ENCODE measurements around the gene PIK3AP1.

DNA sequence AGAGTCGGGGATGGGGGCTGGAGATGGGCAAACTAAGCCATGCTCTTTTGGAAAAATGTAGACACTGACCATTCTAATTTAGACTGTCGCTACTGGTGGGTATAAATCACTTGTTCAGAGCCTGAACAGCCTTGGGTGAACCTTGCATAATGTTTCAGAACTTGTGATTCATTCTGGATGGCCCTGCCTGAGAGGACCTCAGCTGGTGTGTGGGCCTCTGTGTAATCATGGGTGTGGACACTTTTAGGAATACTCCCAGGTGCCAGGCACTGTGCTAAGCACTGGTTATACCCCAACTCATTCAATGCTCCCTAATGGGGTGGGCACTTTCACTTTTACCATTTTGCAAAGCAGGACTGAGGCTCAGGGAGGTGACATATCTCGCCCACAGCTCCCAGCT, 106.7 kb downstream of the PIK3AP1 start:
- TF ChIP-seq, protein P1, sequence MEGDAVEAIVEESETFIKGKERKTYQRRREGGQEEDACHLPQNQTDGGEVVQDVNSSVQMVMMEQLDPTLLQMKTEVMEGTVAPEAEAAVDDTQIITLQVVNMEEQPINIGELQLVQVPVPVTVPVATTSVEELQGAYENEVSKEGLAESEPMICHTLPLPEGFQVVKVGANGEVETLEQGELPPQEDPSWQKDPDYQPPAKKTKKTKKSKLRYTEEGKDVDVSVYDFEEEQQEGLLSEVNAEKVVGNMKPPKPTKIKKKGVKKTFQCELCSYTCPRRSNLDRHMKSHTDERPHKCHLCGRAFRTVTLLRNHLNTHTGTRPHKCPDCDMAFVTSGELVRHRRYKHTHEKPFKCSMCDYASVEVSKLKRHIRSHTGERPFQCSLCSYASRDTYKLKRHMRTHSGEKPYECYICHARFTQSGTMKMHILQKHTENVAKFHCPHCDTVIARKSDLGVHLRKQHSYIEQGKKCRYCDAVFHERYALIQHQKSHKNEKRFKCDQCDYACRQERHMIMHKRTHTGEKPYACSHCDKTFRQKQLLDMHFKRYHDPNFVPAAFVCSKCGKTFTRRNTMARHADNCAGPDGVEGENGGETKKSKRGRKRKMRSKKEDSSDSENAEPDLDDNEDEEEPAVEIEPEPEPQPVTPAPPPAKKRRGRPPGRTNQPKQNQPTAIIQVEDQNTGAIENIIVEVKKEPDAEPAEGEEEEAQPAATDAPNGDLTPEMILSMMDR (conservative IDR thresholded peaks at IDR 0.05; ENCODE audit: low read depth, low read length), result no peak
- TF ChIP-seq EZH2 (IDR thresholded peaks at IDR 0.05; ENCODE audit: low read length, unreplicated experiment), result no peak

Measured in PC-3 (cell line).